ENCODE results near the gene LY86.

Gene LY86

DNA sequence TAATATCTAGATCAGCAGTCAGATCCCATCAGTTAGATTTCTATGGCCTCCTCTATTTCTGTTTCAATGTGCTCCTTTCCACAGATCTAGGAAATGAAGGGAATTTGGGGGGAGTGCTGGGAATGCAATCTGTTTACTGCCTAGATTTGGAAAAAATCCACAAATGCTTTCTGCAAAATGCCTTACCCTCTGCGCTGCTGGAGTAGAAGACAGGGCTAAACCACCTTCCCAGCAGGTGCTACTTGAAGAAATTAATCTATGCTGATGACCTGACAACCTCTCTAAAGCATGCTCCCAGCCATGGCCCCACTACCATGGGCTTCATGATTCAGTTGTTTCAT lies 46.2 kb downstream of the LY86 start:
- no peak for ATAC-seq
- peaks cover 19% of the 10 kb centered on the region for H3K4me1 Mint-ChIP-seq
- DNase-seq, result no peak
- no peaks in the 10 kb centered on the region for H3K27me3 Mint-ChIP-seq
- peaks cover 3% of the 10 kb centered on the region for H3K36me3 Mint-ChIP-seq (ENCODE audit: low read depth)
- no peak overlapping the region for H3K27ac Mint-ChIP-seq
- no peaks in the 10 kb centered on the region for H3K9me3 Mint-ChIP-seq
- no peak overlapping the region for H3K4me3 Mint-ChIP-seq

DNA sequence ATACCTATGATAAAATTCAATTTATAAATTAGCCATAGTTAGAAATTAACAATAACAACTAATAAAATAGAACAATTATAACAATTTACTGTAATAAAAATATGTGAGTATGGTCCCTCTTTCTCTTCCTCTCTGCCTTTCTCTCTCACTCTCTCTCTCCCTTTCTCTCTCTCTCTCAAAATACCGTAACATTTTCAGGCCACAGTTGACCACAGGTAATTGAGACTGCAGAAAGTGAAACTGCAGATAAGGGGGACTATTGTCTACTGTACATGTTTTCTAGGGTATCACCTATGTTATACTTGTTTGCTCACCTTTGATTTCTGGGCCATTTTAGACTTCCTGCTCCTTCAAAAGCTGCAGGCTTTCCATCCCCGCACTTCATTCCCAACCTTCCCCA lies 46.8 kb downstream of the LY86 start:
- Mint-ChIP-seq H3K9me3 (no peaks in the 10 kb centered on the region), H3K4me1 (peaks cover 19% of the 10 kb centered on the region), H3K27ac (no peak overlapping the region), H3K27me3 (no peaks in the 10 kb centered on the region), H3K36me3 (ENCODE audit: low read depth) (peaks cover 3% of the 10 kb centered on the region), H3K4me3 (no peak overlapping the region)
- no peak for DNase-seq
- ATAC-seq, result no peak

DNA sequence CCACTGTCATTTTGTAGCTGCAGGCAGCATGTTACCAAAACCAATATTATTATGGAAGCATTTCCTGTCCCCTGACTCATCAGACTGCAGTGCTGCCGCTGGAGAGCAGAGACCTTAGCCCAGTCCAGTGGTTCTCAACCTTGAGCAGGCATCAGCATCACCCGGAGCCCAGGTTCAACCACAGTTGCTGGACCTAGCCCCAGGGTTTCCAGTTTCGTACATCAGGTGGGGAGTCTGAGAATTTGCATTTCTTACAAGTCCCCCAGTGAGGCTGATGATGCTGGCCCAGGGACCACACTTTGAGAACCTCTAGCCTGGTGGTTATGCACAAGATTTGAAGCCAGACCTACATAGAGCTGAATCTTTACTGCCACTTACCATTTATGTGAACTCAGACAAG lies 47.3 kb downstream of the LY86 start:
- H3K27me3 Mint-ChIP-seq, result no peaks in the 10 kb centered on the region
- H3K9me3 Mint-ChIP-seq, result no peaks in the 10 kb centered on the region
- DNase-seq (no peak), ATAC-seq (no peak)
- H3K4me3 Mint-ChIP-seq, result no peak overlapping the region
- peaks cover 3% of the 10 kb centered on the region for H3K36me3 Mint-ChIP-seq (ENCODE audit: low read depth)
- H3K4me1 Mint-ChIP-seq, result peaks cover 19% of the 10 kb centered on the region
- H3K27ac Mint-ChIP-seq, result no peak overlapping the region

DNA sequence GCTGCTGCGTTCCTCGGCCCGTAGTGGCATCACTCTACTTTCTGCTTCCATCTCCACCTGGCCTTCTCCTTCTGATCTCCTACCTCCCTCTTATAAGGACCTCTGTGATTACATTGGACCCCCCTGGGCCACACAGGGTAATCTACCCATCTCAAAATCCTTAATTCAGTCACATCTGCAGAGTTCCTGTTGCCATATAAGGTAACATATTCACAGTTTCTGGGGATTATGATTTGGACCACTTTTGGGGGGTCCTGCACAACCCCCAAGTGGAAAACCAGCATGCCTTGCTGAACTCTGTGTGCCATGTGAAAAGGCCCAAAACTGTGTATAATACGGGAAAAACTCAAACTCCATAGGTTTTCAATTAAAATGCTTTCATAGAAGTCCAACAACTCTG lies 51.1 kb downstream of the LY86 start:
- Mint-ChIP-seq H3K4me1 (peaks cover 15% of the 10 kb centered on the region), H3K27me3 (no peaks in the 10 kb centered on the region)

DNA sequence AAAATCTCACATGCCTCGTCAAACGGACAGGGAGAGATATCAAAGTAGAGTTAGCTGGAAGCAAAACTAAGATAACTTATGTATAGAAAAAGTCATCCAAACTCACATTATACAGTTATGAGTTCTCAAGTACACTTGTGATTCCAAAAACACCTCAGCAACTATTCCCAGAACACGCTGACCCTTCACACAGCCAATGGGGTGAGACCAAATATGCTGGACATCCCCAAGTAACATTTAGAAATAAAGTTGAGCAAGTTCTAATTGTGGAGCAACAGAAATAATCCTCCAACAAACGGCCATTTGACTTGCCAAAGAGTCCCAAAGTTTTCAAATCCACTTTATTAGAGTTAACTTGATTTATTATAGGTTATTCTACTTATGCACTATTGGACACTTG lies 52.4 kb downstream of the LY86 start:
- H3K9me3 Mint-ChIP-seq, result no peaks in the 10 kb centered on the region
- no peak overlapping the region for H3K4me3 Mint-ChIP-seq
- no peak overlapping the region for H3K27ac Mint-ChIP-seq
- ATAC-seq (no peak), DNase-seq (no peak)
- peaks cover 3% of the 10 kb centered on the region for H3K36me3 Mint-ChIP-seq (ENCODE audit: low read depth)
- H3K4me1 Mint-ChIP-seq, result peaks cover 6% of the 10 kb centered on the region
- no peaks in the 10 kb centered on the region for H3K27me3 Mint-ChIP-seq

More for the DNA sequence above, 51.1 kb downstream of the LY86 start:
- no peak overlapping the region for H3K4me3 Mint-ChIP-seq
- H3K9me3 Mint-ChIP-seq, result no peaks in the 10 kb centered on the region
- no peak for ATAC-seq
- no peak for DNase-seq
- H3K27ac Mint-ChIP-seq, result no peak overlapping the region
- H3K36me3 Mint-ChIP-seq (ENCODE audit: low read depth), result peaks cover 3% of the 10 kb centered on the region

DNA sequence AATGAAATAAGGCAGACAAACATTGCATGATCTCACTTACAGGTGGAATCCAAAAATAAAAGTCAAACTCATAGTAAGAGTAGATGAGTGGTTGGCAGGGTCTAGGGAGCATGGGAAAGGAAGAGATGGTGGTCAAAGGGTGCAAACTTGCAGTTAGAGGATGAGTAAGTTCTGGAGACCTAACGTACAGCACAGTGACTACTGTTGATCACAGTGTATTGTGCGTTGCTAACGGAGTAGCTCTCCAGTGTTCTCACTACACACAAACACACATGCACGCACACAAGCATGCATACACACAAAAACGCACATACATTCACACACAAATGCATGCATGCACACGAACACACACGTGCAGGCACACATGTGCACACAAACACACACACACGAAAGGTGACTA lies 54.9 kb downstream of the LY86 start:
- Mint-ChIP-seq H3K4me1 (peaks cover 6% of the 10 kb centered on the region), H3K4me3 (no peak overlapping the region), H3K36me3 (ENCODE audit: low read depth) (peaks cover 3% of the 10 kb centered on the region), H3K9me3 (no peaks in the 10 kb centered on the region), H3K27me3 (no peaks in the 10 kb centered on the region), H3K27ac (no peak overlapping the region)
- DNase-seq (no peak), ATAC-seq (peak; percentile 47)

DNA sequence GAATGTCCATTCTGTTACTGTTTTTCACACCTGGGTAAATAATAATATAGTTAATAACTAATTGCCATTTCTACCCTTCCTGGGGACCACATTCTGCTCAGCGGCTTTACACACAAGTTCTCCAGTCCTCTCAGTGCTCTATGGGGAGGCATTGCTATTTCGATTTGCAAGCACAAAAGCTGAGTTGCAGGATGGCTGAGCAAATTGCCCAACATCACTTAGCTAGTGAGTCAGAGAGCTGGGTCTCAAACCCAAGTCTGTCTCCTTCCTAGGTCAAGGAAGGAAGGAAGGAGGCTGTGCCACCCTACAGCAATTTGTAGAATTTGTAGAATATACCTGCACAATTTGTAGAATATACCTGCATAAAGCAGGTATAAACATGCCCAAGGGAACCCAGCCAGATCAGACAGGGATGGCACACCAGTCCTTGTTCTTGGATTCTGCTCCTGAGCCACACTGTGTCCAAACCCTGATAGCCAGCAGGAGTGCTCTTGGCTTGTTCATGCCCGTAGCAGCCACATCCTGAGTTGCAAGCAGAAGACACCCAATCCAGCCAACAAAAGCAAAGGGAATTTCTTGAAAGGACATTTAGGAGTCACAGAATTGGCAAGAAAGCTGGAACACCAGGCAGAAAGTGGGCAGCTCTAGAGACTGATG lies 56.9 kb downstream of the LY86 start:
- Mint-ChIP-seq H3K27ac (no peak overlapping the region), H3K9me3 (no peaks in the 10 kb centered on the region), H3K4me3 (no peak overlapping the region), H3K36me3 (ENCODE audit: low read depth) (no peaks in the 10 kb centered on the region), H3K4me1 (peaks cover 16% of the 10 kb centered on the region), H3K27me3 (no peaks in the 10 kb centered on the region)
- no peak for DNase-seq
- no peak for ATAC-seq

DNA sequence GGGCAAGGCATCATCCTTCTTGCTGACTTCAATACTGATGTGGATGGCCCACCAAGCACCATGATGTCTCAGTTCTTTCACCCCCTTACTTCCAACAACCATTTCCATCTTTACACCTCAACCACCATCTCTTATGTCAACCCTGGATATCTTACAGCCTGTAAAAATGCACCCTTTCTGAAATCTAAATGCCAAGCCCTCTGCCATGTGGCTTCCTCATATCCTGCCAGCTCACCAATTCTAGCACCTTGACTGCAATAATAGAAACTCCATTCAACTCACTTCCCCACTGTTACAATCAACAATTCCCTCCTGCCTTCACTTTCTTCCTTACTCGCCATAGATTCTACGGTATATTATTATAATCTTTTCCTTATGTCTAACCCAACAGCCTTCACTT lies 57.9 kb downstream of the LY86 start:
- ATAC-seq, result peak; percentile 57
- H3K4me1 Mint-ChIP-seq, result peaks cover 23% of the 10 kb centered on the region

DNA sequence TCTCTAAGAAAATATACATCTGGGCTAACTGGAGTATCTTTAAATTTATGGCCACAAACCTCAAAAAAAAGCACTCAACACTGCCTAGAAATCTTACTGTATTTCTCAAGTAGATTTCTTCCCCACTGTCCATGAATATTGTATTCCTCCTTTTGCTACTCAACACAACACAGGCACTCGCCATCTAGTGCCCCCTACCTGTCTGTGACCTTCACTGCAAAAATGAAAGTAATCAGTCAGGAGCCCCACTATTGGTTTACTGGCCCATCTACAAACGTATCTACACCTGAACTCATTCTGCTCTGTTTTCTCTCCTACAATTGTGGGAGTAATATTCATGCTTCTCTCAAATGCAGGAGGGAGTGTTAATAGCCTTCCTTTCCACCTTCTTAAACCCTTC lies 58.3 kb downstream of the LY86 start:
- ATAC-seq (no peak), DNase-seq (no peak)
- no peaks in the 10 kb centered on the region for H3K27me3 Mint-ChIP-seq
- H3K36me3 Mint-ChIP-seq (ENCODE audit: low read depth), result no peaks in the 10 kb centered on the region
- no peaks in the 10 kb centered on the region for H3K9me3 Mint-ChIP-seq
- no peak overlapping the region for H3K4me3 Mint-ChIP-seq
- peaks cover 27% of the 10 kb centered on the region for H3K4me1 Mint-ChIP-seq
- H3K27ac Mint-ChIP-seq, result no peak overlapping the region

More for the DNA sequence above, 57.9 kb downstream of the LY86 start:
- Mint-ChIP-seq H3K4me3 (no peak overlapping the region), H3K27ac (no peak overlapping the region), H3K9me3 (no peaks in the 10 kb centered on the region), H3K27me3 (no peaks in the 10 kb centered on the region), H3K36me3 (ENCODE audit: low read depth) (no peaks in the 10 kb centered on the region)
- DNase-seq, result no peak

DNA sequence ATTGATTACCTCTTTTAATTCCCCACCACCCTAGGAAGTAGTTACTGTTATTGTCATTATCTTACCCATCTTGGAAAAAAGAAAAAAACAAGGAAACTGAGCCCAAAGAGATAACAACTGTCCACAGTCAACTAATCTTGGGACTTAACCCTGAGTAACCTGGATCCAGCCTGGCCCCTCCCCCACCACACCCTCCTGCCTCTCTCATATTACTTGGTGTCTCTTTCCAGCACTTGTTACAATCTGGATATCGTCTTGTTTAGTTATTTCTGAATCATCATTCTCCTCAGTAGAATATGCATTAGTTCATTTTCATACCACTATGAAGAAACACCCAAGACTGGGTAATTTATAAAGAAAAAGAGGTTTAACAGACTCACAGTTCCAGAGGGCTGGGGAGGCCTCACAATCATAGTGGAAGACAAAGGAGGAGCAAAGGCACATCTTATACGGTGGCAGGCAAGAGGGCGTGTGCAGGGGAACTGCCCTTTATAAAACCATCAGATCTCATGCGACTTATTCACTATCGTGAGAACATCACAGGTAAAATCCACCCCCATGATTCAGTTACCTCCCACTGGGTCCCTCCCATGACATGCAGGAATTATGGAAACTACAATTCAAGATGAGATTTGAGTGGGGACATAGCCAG lies 60.3 kb downstream of the LY86 start:
- Mint-ChIP-seq H3K4me1 (peaks cover 35% of the 10 kb centered on the region), H3K9me3 (no peaks in the 10 kb centered on the region), H3K36me3 (ENCODE audit: low read depth) (no peaks in the 10 kb centered on the region), H3K27ac (no peak overlapping the region), H3K27me3 (no peaks in the 10 kb centered on the region), H3K4me3 (no peak overlapping the region)
- DNase-seq, result no peak
- ATAC-seq, result no peak

DNA sequence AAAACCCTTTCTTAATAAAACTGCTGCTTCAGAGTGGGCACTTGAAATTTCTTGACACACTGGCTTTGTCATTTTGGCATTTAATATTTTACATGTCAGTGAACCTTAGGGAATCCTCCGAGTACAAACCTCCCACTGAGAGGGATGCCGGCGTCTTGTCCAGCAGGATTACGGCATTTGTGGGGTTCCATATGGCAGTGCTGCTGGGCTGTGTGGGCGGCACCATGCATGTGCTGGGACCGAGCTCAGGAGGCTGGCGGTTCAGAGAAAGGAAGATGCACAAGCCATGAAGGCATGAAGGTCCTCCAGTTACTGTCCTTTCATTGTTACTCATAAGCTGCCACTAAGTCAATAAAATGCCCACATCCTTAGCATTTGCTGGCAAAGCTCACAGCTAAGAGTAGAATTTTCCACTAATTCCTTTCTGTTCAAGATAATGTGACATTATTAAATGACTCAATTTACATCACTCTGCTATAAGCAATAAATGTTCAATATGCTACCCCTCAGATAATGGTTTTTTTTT lies 61.4 kb downstream of the LY86 start:
- peaks cover 46% of the 10 kb centered on the region for H3K4me1 Mint-ChIP-seq
- H3K27ac Mint-ChIP-seq, result no peak overlapping the region
- no peak overlapping the region for H3K4me3 Mint-ChIP-seq
- H3K27me3 Mint-ChIP-seq, result no peaks in the 10 kb centered on the region
- ATAC-seq (no peak), DNase-seq (no peak)
- no peaks in the 10 kb centered on the region for H3K36me3 Mint-ChIP-seq (ENCODE audit: low read depth)
- H3K9me3 Mint-ChIP-seq, result no peaks in the 10 kb centered on the region

DNA sequence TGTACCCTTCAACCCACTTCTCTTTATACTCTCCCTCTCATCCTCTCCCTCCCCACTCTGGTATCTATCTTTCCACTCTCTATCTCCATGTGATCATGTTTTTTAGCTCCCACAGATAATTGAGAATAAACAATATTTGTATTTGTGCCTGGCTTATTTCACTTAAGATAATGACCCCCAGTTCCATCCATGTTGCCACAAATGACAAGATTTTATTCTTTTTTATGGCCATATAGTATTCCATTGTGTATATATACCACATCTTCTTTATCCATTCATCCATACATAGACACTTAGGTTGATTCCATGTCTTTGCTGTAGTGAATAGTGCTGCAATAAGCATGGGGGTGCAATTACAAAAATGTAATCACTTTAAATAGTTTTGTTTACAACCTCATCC lies 62.3 kb downstream of the LY86 start:
- peaks cover 55% of the 10 kb centered on the region for H3K4me1 Mint-ChIP-seq
- H3K27ac Mint-ChIP-seq, result no peak overlapping the region
- DNase-seq (no peak), ATAC-seq (no peak)
- H3K27me3 Mint-ChIP-seq, result no peaks in the 10 kb centered on the region
- no peaks in the 10 kb centered on the region for H3K36me3 Mint-ChIP-seq (ENCODE audit: low read depth)
- H3K4me3 Mint-ChIP-seq, result no peak overlapping the region
- H3K9me3 Mint-ChIP-seq, result no peaks in the 10 kb centered on the region

DNA sequence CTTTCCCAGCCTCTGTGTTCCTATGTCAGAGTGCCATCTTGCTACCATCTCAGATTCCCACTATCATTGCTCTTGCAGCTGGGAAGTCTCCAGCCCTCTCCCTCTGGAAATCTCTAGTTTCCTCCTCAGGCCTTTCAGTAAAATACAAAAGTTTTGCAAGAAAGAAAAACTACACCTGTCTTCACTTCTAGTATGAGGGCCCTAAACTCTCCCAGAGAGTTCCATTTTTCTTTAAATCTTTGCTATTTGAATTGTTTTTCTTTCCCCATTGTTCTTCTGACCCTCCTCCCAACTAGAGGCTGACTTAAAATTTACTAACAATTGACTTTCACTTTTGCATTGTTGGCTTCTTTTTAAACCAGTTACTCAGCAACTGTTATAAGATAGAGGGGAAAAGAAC lies 62.8 kb downstream of the LY86 start:
- Mint-ChIP-seq H3K4me1 (peaks cover 60% of the 10 kb centered on the region), H3K27me3 (no peaks in the 10 kb centered on the region), H3K36me3 (ENCODE audit: low read depth) (no peaks in the 10 kb centered on the region), H3K4me3 (no peak overlapping the region), H3K27ac (no peak overlapping the region), H3K9me3 (no peaks in the 10 kb centered on the region)
- no peak for DNase-seq
- no peak for ATAC-seq

DNA sequence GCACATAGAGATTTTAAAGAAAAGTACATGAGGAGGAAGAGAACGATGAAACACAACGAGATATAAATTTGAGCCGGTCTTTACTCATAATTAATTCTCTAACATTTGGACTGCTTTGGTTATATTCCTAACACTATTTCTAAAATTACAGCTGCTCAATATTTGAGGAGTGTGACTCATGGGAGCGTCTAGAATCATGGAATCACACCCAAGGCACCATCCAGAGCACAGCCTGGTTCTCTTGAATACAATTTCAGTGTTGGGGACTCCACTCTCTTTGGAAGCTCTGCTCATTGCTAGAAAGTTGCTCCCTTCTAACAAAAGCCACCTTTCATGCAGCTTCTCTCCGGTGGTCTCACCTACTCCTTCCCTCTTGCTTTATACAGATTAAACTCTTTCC lies 64.4 kb downstream of the LY86 start:
- ATAC-seq, result no peak
- no peaks in the 10 kb centered on the region for H3K27me3 Mint-ChIP-seq
- H3K27ac Mint-ChIP-seq, result no peak overlapping the region

More for the DNA sequence above, 64.4 kb downstream of the LY86 start:
- Mint-ChIP-seq H3K4me3 (no peak overlapping the region), H3K9me3 (no peaks in the 10 kb centered on the region), H3K36me3 (ENCODE audit: low read depth) (peaks cover 8% of the 10 kb centered on the region), H3K4me1 (peaks cover 76% of the 10 kb centered on the region)
- DNase-seq, result no peak
